Measurements from ENCODE around the gene COQ8A. TPM values are rescaled to one million over a fixed set of nuclear protein-coding genes. Genes with fewer than 3 reads are reported as not detected.
"Not testable (repeated sequence)": the region's sequence is repeated elsewhere in the genome, so short reads cannot be mapped to it uniquely, and the experiment has no call there.

The COQ8A gene
- total RNA-seq, 4 donors from 2014 or later = 22.8 to 41.7 (median 27.7) TPM

DNA sequence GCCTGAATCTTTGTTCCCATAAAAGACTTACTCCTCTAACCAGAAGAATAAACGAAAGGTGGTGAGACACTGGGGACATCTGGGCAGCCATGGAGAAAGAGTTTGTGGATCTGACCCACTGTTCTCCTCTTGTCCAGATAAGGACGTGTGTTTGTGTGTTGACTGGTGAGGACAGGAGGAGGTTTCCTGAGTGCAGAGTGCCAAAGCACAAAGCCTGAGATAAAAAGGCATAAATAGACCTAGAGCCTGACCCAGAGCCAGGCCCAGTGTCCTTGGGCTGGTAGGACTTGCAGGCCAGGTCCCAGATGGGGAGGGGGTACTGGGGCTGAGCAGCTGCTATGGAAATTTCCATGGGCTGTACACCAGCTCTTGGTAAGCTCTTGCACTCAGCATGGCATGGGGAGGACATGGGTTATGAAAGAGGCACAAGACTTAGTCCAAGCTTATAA, 19.6 kb upstream of the COQ8A start:
- no peak for DNase-seq
- Histone ChIP-seq H3K27ac (no peak overlapping the region), H3K36me3 (no peaks in the 10 kb centered on the region), H3K4me1 (no peaks in the 10 kb centered on the region), H3K27me3 (no peaks in the 10 kb centered on the region), H3K9me3 (no peaks in the 10 kb centered on the region), H3K4me3 (no peak overlapping the region)
- intact Hi-C loops (cut with DNase I; ENCODE audit: low total_unique reads) = no loop called here
- no peak for TF ChIP-seq POLR2A (IDR thresholded peaks at IDR 0.05)

DNA sequence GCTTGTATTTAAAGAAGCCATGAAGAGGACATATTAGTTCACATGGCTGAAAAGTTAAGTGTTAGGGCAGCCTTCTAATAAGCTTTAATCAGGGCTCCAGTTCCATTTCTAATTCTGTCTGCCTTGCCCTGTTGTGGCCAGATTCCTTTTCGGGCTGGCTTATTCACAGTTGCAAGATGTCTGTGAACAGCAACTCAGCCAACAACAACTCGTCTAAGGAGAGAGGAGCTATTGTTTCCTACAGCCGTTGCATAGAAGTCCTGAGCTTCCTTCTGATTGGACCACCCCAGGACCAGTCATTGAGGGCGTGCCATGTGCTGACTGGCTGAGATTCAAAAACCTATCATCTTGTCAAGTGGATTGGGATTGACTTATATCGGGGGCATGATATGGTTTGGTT, 18.6 kb upstream of the COQ8A start:
- DNase-seq = no peak
- no peak overlapping the region for H3K27ac ChIP-seq
- H3K27me3 ChIP-seq = no peaks in the 10 kb centered on the region
- H3K4me1 ChIP-seq = no peaks in the 10 kb centered on the region
- TF ChIP-seq POLR2A (IDR thresholded peaks at IDR 0.05) = no peak
- TF ChIP-seq, protein P1, sequence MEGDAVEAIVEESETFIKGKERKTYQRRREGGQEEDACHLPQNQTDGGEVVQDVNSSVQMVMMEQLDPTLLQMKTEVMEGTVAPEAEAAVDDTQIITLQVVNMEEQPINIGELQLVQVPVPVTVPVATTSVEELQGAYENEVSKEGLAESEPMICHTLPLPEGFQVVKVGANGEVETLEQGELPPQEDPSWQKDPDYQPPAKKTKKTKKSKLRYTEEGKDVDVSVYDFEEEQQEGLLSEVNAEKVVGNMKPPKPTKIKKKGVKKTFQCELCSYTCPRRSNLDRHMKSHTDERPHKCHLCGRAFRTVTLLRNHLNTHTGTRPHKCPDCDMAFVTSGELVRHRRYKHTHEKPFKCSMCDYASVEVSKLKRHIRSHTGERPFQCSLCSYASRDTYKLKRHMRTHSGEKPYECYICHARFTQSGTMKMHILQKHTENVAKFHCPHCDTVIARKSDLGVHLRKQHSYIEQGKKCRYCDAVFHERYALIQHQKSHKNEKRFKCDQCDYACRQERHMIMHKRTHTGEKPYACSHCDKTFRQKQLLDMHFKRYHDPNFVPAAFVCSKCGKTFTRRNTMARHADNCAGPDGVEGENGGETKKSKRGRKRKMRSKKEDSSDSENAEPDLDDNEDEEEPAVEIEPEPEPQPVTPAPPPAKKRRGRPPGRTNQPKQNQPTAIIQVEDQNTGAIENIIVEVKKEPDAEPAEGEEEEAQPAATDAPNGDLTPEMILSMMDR (IDR thresholded peaks at IDR 0.05) = no peak
- intact Hi-C loops (cut with DNase I; ENCODE audit: low total_unique reads) = no loop called here
- H3K9me3 ChIP-seq = no peaks in the 10 kb centered on the region
- no peaks in the 10 kb centered on the region for H3K36me3 ChIP-seq
- H3K4me3 ChIP-seq = no peak overlapping the region

DNA sequence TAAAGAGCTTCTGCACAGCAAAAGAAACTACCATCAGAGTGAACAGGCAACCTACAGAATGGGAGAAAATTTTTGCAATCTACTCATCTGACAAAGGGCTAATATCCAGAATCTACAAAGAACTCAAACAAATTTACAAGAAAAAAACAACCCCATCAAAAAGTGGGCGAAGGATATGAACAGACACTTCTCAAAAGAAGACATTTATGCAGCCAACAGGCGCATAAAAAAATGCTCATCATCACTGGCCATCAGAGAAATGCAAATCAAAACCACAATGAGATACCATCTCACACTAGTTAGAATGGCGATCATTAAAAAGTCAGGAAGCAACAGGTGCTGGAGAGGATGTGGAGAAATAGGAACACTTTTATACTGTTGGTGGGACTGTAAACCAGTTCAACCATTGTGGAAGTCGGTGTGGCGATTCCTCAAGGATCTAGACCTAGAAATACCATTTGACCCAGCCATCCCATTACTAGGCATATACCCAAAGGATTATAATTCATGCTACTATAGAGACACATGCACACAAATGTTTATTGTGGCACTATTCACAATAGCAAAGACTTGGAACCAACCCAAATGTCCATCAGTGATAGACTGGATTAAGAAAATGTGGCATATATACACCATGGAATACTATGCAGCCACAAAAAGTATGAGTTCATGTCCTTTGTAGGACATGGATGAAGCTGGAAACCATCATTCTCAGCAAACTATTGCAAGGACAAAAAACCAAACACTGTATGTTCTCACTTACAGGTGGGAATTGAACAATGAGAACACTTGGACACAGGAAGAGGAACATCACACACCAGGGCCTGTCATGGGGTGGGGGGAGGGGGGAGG, 10.6 kb upstream of the COQ8A start:
- H3K4me3 ChIP-seq; H3K27ac ChIP-seq; H3K36me3 ChIP-seq; DNase-seq; intact Hi-C loops (cut with DNase I; ENCODE audit: low total_unique reads); H3K27me3 ChIP-seq; H3K4me1 ChIP-seq; H3K9me3 ChIP-seq: not testable (repeated sequence)

DNA sequence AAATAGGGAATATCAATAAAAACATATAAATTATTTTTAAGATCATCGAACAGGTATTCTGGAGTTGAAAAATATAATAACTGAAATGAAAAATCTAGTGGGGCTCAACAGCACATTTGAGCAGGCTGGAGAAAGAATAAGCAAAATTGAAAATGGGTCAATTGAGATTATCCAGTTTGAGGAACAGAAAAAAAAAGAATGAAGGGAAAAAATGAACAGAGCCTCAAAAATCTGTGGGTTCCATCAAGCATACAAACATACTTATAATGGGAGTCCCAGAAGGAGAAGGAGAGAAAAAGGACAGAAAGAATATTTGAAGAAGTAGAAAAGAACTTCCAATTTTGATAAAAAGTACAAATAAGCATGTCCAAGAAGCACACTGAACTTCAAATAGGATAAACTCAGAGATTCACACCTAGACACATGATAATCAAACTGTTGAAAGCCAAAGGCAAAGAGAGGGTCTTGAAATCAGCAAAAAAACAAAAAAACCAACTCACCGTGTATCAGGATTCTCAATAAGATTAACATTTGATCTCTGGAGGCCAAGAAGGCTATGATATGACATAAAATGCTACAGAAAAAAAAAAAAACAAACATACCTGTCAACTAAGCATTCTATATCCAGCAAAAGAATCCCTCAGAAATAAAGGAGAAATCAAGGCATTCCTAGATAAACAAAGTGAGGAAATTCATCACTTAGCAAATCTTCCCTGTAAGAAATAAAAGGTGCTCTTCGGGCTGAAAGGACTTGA, 5.4 kb upstream of the COQ8A start:
- TF ChIP-seq POLR2A (IDR thresholded peaks at IDR 0.05) = no peak
- Histone ChIP-seq H3K36me3 (no peaks in the 10 kb centered on the region), H3K27ac (no peak overlapping the region), H3K27me3 (no peaks in the 10 kb centered on the region), H3K4me1 (peaks cover 0 to 2% of the 10 kb centered on the region in 2 donors), H3K4me3 (no peak overlapping the region), H3K9me3 (peaks cover 0 to 13% of the 10 kb centered on the region in 2 donors)
- DNase-seq = no peak
- intact Hi-C loops (cut with DNase I; ENCODE audit: low total_unique reads) = no loop called here

DNA sequence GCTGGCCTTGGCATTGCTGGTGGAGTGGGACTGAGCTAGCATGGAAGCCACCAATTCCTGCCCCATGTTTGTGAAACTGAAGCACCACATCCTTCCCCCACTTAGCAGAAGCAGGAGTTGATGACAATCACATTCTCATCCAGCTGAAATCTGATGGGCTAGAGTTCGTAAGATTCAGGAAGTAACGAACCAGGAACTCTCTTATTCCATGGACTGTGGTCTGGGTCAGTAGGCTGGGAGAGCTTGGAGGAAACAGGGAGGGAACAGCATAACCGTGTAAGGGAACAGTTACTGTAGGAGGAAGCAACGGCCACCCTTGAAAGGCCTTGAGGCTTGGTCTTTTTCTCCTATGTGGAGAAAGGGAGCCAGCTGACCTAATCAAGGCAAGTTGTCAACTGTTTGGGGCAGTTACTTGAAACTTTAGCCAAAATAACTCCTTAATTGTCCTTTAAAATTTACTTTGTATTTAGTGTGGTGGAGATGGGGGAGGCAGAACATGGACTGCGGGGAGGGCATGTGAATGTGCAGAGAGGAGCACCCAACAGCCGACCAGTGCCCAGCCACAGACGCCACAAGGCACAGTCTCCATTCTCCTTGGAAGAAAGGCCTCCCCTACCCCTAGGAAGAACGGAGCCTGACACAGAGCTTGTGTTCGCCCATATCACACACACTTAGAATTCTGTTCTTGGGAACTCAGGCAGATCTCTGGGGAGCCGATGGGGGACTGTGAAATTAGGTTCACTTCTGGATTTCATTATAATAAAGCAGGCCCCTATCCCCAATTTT, 2.0 kb upstream of the COQ8A start:
- no peak for TF ChIP-seq POLR2A (IDR thresholded peaks at IDR 0.05)
- TF ChIP-seq, protein P1 (IDR thresholded peaks at IDR 0.05) = no peak
- intact Hi-C loops (cut with DNase I; ENCODE audit: low total_unique reads) = no loop called here
- no peak for DNase-seq
- H3K27ac ChIP-seq = peak overlapping the region; percentile 96 to 98
- H3K36me3 ChIP-seq = no peaks in the 10 kb centered on the region
- no peak overlapping the region for H3K4me3 ChIP-seq
- no peaks in the 10 kb centered on the region for H3K27me3 ChIP-seq
- H3K9me3 ChIP-seq = peaks cover 0 to 13% of the 10 kb centered on the region in 2 donors
- peaks cover 2 to 3% of the 10 kb centered on the region in 2 donors for H3K4me1 ChIP-seq

DNA sequence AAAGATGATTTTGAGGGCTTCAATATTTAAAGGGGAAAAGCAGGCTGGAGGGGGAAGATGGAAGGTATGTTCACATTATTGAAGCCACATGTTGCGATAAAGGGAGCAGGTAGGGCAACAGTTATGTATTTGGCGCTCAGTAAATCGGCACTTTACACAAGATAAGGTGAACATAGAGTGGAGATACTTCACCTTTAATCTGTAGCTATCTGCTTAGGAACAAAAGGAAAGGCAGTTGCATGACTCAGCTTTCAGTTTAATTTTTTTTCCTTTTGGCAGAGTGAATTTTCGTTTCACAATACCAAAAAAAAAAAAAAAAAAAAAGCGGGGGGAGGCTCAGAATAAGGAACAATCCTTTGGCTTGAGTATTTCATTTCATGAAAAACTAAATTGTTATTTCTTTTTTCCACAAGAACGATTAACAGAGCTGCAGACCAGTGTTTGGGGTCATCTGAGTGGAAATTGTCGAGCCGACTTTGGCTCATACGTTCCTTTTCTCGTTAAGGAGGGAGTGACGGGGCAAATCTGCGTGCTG, 1.1 kb upstream of the COQ8A start:
- intact Hi-C loops (cut with DNase I; ENCODE audit: low total_unique reads) = no loop called here

More for the DNA sequence above, 1.1 kb upstream of the COQ8A start:
- Histone ChIP-seq H3K4me3 (peak overlapping the region; percentile 64 to 73), H3K36me3 (no peaks in the 10 kb centered on the region), H3K27ac (peak overlapping the region; percentile 96 to 98), H3K9me3 (peaks cover 0 to 12% of the 10 kb centered on the region in 2 donors), H3K27me3 (no peaks in the 10 kb centered on the region), H3K4me1 (peaks cover 3 to 6% of the 10 kb centered on the region in 2 donors)
- DNase-seq = no peak
- no peak for TF ChIP-seq POLR2A (IDR thresholded peaks at IDR 0.05)
- TF ChIP-seq, protein P1 (IDR thresholded peaks at IDR 0.05) = no peak
